GM13976 (cell line): ENCODE data around the gene TRPC4.

Experiments used
- DNase-seq: peaks from one replicate; pipeline ENCODE4 v3.0.0; 2012; ENCODE audit warnings: low spot score
- in situ Hi-C: fragments of 300-500 bp; cut with MboI; formaldehyde crosslinking; loops from one replicate; pipeline ENCODE4 v1.12.0; 2022; ENCODE audit warnings: low sequenced_read_pairs, mixed read lengths, inconsistent platforms; ENCODE audit not compliant: unreplicated experiment
- TF ChIP-seq, protein P1 (sequence below): IDR thresholded peaks from 2 replicates; pipeline ENCODE4 v1.5.1; 2012; ENCODE audit warnings: borderline replicate concordance, mild to moderate bottlenecking; ENCODE audit not compliant: insufficient read depth; ENCODE audit errors: extremely low read depth, missing control alignments, control extremely low read depth

TRPC4 gene

DNA sequence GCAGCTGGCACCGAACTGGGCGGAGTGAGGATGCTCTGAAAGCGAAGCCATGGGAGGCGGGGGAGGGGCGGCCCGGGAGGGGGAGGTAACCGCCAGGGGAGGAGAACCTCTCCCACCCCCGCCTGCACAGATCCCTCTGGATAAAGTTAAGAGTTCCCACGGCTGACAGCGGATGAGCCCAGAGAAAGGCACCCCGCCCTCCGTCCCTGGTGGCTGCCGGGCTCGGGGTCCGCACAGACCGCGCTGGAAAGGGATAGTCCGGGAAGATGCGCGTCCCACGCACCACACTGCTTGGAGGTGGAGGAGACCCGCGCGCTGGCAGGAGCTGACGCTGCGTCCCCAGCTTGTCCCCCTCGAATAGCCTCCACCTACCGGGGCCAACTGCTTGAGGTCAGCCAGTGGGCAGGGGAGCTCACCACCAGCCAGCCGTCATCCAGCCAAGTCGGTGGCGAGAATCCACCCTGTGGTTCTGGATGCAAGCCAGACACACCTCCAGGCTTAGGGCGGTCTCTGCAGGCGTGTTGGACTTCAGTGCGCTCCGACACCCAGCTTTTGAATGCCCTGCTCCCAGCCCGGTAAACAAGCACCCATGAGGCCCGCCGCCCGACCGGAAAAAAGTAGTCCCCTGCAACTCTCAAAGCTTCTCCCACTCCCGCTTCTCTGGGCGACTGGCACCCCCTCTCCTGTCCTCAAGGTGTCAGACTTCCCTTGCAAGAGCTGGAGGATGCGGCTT, at the start of gene TRPC4:
Gene TRPC4 (minus strand): TSS at position 17 of the 733 bp plus-strand sequence. CDS start 86,439 bp downstream, outside the sequence.
- DNase-seq: peak; percentile 25
- in situ Hi-C loops: no loop called here
- TF ChIP-seq, protein P1, sequence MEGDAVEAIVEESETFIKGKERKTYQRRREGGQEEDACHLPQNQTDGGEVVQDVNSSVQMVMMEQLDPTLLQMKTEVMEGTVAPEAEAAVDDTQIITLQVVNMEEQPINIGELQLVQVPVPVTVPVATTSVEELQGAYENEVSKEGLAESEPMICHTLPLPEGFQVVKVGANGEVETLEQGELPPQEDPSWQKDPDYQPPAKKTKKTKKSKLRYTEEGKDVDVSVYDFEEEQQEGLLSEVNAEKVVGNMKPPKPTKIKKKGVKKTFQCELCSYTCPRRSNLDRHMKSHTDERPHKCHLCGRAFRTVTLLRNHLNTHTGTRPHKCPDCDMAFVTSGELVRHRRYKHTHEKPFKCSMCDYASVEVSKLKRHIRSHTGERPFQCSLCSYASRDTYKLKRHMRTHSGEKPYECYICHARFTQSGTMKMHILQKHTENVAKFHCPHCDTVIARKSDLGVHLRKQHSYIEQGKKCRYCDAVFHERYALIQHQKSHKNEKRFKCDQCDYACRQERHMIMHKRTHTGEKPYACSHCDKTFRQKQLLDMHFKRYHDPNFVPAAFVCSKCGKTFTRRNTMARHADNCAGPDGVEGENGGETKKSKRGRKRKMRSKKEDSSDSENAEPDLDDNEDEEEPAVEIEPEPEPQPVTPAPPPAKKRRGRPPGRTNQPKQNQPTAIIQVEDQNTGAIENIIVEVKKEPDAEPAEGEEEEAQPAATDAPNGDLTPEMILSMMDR: no peak

DNA sequence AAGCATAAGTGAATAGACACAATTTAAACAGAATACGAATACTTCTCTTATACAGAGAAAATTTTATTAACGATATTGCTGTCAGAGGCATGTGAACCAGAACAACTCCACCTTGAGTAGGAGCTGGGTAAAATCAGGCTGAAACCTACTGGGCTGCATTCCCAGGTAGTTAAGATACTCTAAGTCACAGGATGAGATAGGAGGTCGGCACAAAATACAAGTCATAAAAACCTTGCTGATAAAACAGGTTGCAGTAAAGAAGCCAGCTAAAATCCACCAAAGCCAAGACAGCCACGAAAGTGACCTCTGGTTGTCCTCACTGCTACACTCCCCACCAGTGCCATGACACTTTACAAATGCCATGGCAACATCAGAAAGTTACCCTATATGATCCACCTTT, 49.2 kb upstream of the TRPC4 start:
- TF ChIP-seq, protein P1: no peak
- in situ Hi-C loops: no loop called here
- no peak for DNase-seq

DNA sequence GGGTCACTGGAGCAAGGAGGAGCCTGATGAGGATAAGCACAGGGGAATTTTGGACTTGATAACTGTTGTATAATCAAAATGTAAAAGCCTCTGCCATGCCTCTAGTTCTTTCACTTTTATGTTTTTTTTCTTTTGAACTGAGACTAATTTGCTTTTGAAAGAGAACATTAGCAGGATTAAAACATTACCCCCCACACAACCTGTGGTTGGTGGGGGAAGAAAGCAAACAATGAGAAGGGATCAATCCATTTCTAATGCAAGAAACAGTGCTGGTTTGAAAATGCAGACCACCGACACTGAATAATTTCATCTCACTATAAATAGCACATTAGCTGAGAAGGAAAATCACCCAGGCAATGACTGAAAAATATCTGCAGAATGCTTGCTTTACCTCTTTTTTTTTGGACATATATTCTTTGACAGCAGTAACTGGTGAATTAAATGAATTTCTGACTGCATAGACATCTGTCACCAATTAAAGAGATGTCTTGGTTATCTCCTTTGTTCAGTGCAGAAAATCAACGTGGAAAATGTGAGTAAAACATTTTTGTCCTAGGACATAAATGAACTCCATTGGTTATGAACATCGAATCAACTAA, 48.6 kb upstream of the TRPC4 start:
- TF ChIP-seq, protein P1: no peak
- in situ Hi-C loops: no loop called here
- DNase-seq: no peak

DNA sequence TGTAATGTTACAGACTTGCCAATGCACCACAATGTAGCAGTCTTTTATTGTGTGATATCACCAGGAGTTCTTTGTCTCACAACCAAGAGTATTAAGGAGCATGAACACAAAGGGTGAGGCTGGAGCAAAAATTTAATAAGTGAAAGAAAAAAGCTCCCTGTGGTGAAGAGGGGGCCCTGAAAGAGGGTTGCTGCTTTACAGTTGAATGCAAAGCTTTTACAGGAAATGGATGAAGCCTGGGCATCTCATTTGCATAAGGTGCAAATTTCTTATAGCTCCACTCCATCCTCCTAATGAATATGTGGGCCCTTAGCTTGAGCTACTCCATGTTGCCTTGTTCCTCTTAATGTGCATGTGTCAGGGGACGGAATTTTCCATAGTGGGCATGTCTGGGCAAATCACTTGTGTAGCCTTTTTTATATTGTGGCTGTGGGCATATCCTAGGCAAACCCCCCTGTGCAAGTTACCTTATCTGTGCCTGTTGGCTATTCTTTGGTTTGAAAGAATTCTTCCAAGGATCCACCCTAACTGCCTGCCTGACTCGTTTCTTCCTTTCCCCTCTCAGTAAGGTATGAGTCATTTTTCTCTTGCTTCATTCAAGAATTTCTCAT, 45.3 kb upstream of the TRPC4 start:
- TF ChIP-seq, protein P1: no peak
- no peak for DNase-seq
- in situ Hi-C loops: no loop called here

DNA sequence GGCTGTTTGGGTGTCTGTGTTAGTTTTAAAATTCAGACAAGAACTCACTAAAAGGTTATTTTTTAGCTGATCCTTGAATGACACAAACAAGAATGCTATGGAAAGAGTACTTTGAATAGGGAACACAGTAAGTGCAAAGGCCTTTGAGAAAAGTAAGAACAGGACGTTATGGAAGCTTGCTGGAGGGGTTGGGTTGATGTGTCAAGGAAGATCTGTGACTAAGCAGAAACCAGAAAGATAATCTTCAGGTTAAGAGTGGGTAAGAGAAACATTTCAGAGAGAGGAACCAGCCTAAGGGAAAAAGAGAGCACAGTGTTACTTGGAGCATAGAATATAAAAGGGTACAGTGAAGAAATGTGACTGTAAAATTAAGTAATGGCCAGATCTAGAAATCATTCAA, 41.2 kb upstream of the TRPC4 start:
- TF ChIP-seq, protein P1: no peak
- DNase-seq: no peak
- in situ Hi-C loops: no loop called here

DNA sequence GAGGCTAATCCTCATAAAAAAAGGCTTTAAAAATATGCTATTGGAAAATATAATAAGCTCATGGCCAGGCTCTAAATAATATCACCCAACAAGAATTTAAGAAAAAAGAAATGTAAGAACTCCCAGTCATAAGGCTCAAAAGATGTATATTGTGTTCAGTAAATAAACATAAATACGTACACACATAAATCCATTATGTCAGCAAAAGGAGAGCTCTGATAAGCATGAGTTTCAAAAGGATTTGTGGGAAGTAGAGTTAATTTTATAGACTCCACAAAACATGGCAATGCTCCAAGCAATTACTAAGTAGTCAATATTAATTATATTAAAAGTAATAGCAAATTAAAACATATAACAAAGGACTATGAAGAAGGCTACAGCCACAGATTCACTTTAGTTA, 37.3 kb upstream of the TRPC4 start:
- TF ChIP-seq, protein P1: no peak
- in situ Hi-C loops: no loop called here
- no peak for DNase-seq
